Mucosa of rectum (tissue), 2 donors: Measurements from ENCODE around the gene SNAPIN.
A peak's percentile ranks its signal among the peaks of the same experiment; 100 is the strongest.
"Not testable (repeated sequence)": the region's sequence is repeated elsewhere in the genome, so short reads cannot be mapped to it uniquely, and the experiment has no call there.

Experiments used
- H3K27ac ChIP-seq, 2 donors: one replicate each; pipeline ENCODE4 v1.7.0; 2013; ENCODE audit warnings: inconsistent platforms in 2 of 2, low read depth in 2 of 2, low read length in 2 of 2
- H3K27me3 ChIP-seq, 2 donors: one replicate each; pipeline ENCODE4 v1.7.0; 2013; ENCODE audit warnings: low read length in 2 of 2; ENCODE audit not compliant: control insufficient read depth in 2 of 2, insufficient read depth in 2 of 2
- H3K36me3 ChIP-seq, 2 donors: one replicate each; pipeline ENCODE4 v1.7.0; 2013; ENCODE audit warnings: low read length in 2 of 2; ENCODE audit not compliant: control insufficient read depth in 2 of 2, insufficient read depth in 2 of 2
- H3K4me1 ChIP-seq, 2 donors: one replicate each; pipeline ENCODE4 v1.7.0; 2013; ENCODE audit warnings: low read length in 2 of 2, mild to moderate bottlenecking in 1 of 2; ENCODE audit not compliant: control insufficient read depth in 2 of 2, insufficient read depth in 2 of 2
- H3K4me3 ChIP-seq, 2 donors: one replicate each; pipeline ENCODE4 v1.7.0; 2013; ENCODE audit warnings: low read length in 2 of 2
- H3K9ac ChIP-seq, 2 donors: one replicate each; pipeline ENCODE4 v1.7.0; 2013; ENCODE audit warnings: low read length in 2 of 2, low read depth in 1 of 2, mild to moderate bottlenecking in 1 of 2
- H3K9me3 ChIP-seq, 2 donors: one replicate each; pipeline ENCODE4 v1.7.0; 2013; ENCODE audit warnings: low read length in 2 of 2; ENCODE audit not compliant: control insufficient read depth in 2 of 2
- donor health status: healthy.
- donor health status: Normal muscosa, but diverticular disease.

Gene SNAPIN

GRCh38 chr1:153633161-153633753 lies 25.2 kb upstream of the SNAPIN start:
- Histone ChIP-seq H3K27me3 (no peaks in the 10 kb centered on the region), H3K27ac (peak overlapping the region; percentile 100), H3K4me1 (peaks cover 28 to 38% of the 10 kb centered on the region in 2 donors), H3K36me3 (peaks cover 18 to 21% of the 10 kb centered on the region in 2 donors), H3K4me3 (peak overlapping the region; percentile 48 to 99), H3K9me3 (no peaks in the 10 kb centered on the region), H3K9ac (peak overlapping the region; percentile 63 to 100)

GRCh38 chr1:153633754-153634665 lies 24.5 kb upstream of the SNAPIN start, which contains the start of gene CHTOP:
Gene CHTOP, plus strand, starts transcription at chr1:153634066. Its CDS starts 2,523 bp downstream, at chr1:153636589.
- H3K27ac ChIP-seq, result peak within 1 kb of the TSS; percentile 100
- peaks cover 25% of the 10 kb centered on the region in 2 donors for H3K36me3 ChIP-seq
- no peaks in the 10 kb centered on the region for H3K9me3 ChIP-seq
- H3K9ac ChIP-seq, result peak within 1 kb of the TSS; percentile 100
- H3K4me3 ChIP-seq, result peak within 1 kb of the TSS; percentile 99 to 100
- no peaks in the 10 kb centered on the region for H3K27me3 ChIP-seq
- H3K4me1 ChIP-seq, result peaks cover 28 to 38% of the 10 kb centered on the region in 2 donors

GRCh38 chr1:153635872-153636271 lies 22.6 kb upstream of the SNAPIN start:
- peaks cover 23 to 25% of the 10 kb centered on the region in 2 donors for H3K4me1 ChIP-seq
- no peak overlapping the region for H3K9ac ChIP-seq
- H3K27ac ChIP-seq, result no peak overlapping the region
- H3K36me3 ChIP-seq, result peaks cover 35 to 42% of the 10 kb centered on the region in 2 donors
- H3K9me3 ChIP-seq, result no peaks in the 10 kb centered on the region
- no peak overlapping the region for H3K4me3 ChIP-seq
- H3K27me3 ChIP-seq, result no peaks in the 10 kb centered on the region

GRCh38 chr1:153636312-153636711 lies 22.2 kb upstream of the SNAPIN start:
- Histone ChIP-seq H3K27ac (no peak overlapping the region), H3K9me3 (no peaks in the 10 kb centered on the region), H3K4me1 (peaks cover 20 to 24% of the 10 kb centered on the region in 2 donors), H3K4me3 (no peak overlapping the region), H3K27me3 (no peaks in the 10 kb centered on the region), H3K36me3 (peaks cover 39 to 47% of the 10 kb centered on the region in 2 donors), H3K9ac (no peak overlapping the region)

GRCh38 chr1:153638261-153638660 lies 20.2 kb upstream of the SNAPIN start:
- no peak overlapping the region for H3K9ac ChIP-seq
- H3K27ac ChIP-seq, result no peak overlapping the region
- H3K4me1 ChIP-seq, result peaks cover 9 to 15% of the 10 kb centered on the region in 2 donors

GRCh38 chr1:153639280-153639679 lies 19.2 kb upstream of the SNAPIN start:
- no peak overlapping the region for H3K9ac ChIP-seq
- no peak overlapping the region for H3K27ac ChIP-seq
- H3K27me3 ChIP-seq, result no peaks in the 10 kb centered on the region
- no peak overlapping the region for H3K4me3 ChIP-seq
- peaks cover 5 to 11% of the 10 kb centered on the region in 2 donors for H3K4me1 ChIP-seq
- H3K36me3 ChIP-seq, result peaks cover 66 to 73% of the 10 kb centered on the region in 2 donors
- no peaks in the 10 kb centered on the region for H3K9me3 ChIP-seq

More at GRCh38 chr1:153638261-153638660, 20.2 kb upstream of the SNAPIN start:
- Histone ChIP-seq H3K9me3 (no peaks in the 10 kb centered on the region), H3K27me3 (no peaks in the 10 kb centered on the region), H3K36me3 (peaks cover 58 to 66% of the 10 kb centered on the region in 2 donors), H3K4me3 (no peak overlapping the region)

GRCh38 chr1:153640213-153640612 lies 18.3 kb upstream of the SNAPIN start:
- not testable (repeated sequence) for H3K27me3 ChIP-seq, H3K4me3 ChIP-seq, H3K9me3 ChIP-seq, H3K9ac ChIP-seq, H3K27ac ChIP-seq
- peaks cover 5 to 11% of the 10 kb centered on the region in 2 donors for H3K4me1 ChIP-seq
- peaks cover 75 to 78% of the 10 kb centered on the region in 2 donors for H3K36me3 ChIP-seq

GRCh38 chr1:153640861-153641260 lies 17.6 kb upstream of the SNAPIN start:
- Histone ChIP-seq H3K27ac (no peak overlapping the region), H3K9me3 (no peaks in the 10 kb centered on the region), H3K27me3 (no peaks in the 10 kb centered on the region), H3K4me1 (peaks cover 5% of the 10 kb centered on the region in 2 donors), H3K4me3 (no peak overlapping the region), H3K9ac (no peak overlapping the region), H3K36me3 (peaks cover 82 to 85% of the 10 kb centered on the region in 2 donors)

- no peaks in the 10 kb centered on the region for H3K9me3 ChIP-seq
- H3K27me3 ChIP-seq, result no peaks in the 10 kb centered on the region
- H3K9ac ChIP-seq, result no peak overlapping the region
- H3K36me3 ChIP-seq, result peaks cover 77 to 81% of the 10 kb centered on the region in 2 donors
- no peak overlapping the region for H3K4me3 ChIP-seq
- H3K27ac ChIP-seq, result no peak overlapping the region
- H3K4me1 ChIP-seq, result peaks cover 0 to 2% of the 10 kb centered on the region in 2 donors
These were observed 16.3 kb upstream of the SNAPIN start for GRCh38 chr1:153642161-153642560.

GRCh38 chr1:153643100-153643499 lies 15.4 kb upstream of the SNAPIN start:
- Histone ChIP-seq H3K27ac (no peak overlapping the region), H3K9ac (no peak overlapping the region), H3K27me3 (no peaks in the 10 kb centered on the region), H3K4me3 (no peak overlapping the region), H3K36me3 (peaks cover 70 to 73% of the 10 kb centered on the region in 2 donors), H3K4me1 (peaks cover 0 to 1% of the 10 kb centered on the region in 2 donors), H3K9me3 (no peaks in the 10 kb centered on the region)
